ENCODE measurements around the gene SUSD1.

DNA sequence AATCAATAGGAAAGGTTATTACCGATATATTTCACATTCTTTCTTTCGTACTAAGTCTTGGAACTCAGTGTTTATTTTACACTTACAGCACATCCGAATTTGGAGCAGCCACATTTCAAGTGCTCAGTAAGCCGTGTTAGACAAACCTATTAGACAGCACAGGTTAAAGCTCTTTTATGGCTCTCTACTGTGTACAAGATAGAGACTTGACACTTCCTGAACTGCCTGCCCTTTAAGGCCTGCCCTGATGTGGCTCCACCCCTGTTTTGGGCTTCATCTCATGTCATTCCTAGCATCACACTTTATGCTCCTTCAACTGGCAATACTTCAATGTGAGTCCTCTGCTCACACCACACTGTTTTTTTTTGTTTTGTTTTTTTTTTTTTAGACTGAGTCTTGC, 23.5 kb upstream of the SUSD1 start:
- TF ChIP-seq POLR2A (IDR thresholded peaks at IDR 0.05): no peak
- TF ChIP-seq CTCF (IDR thresholded peaks at IDR 0.05): no peak
